Endothelial cell (in vitro differentiated cells): ENCODE measurements around the gene ATP8B2. TPM values are rescaled to one million over a fixed set of nuclear protein-coding genes. Genes with fewer than 3 reads are reported as not detected.
"Not testable (repeated sequence)": the region's sequence is repeated elsewhere in the genome, so short reads cannot be mapped to it uniquely, and the experiment has no call there.

ENCODE experiments used
- DNase-seq: peaks from one replicate; pipeline ENCODE4 v3.0.0; 2021; ENCODE audit warnings: low spot score
- H3K27ac Mint-ChIP-seq: one replicate; pipeline ENCODE4 v1.8.0; 2021; ENCODE audit warnings: mixed read lengths, inconsistent platforms; ENCODE audit not compliant: unreplicated experiment
- H3K27me3 Mint-ChIP-seq: one replicate; pipeline ENCODE4 v1.8.0; 2021; ENCODE audit warnings: mild to moderate bottlenecking, moderate library complexity, mixed read lengths, inconsistent platforms; ENCODE audit not compliant: unreplicated experiment
- H3K36me3 Mint-ChIP-seq: one replicate; pipeline ENCODE4 v1.8.0; 2021; ENCODE audit warnings: mild to moderate bottlenecking, low read depth, mixed read lengths, inconsistent platforms; ENCODE audit not compliant: unreplicated experiment
- H3K4me1 Mint-ChIP-seq: one replicate; pipeline ENCODE4 v1.8.0; 2021; ENCODE audit warnings: mild to moderate bottlenecking, mixed read lengths, inconsistent platforms; ENCODE audit not compliant: unreplicated experiment
- H3K4me3 Mint-ChIP-seq: one replicate; pipeline ENCODE4 v1.8.0; 2021; ENCODE audit warnings: mild to moderate bottlenecking, mixed read lengths, inconsistent platforms; ENCODE audit not compliant: unreplicated experiment
- H3K9me3 Mint-ChIP-seq: one replicate; pipeline ENCODE4 v1.8.0; 2021; ENCODE audit warnings: mixed read lengths, inconsistent platforms; ENCODE audit not compliant: unreplicated experiment
- CTCF ChIP-seq: fragments of 200-600 bp; sonication (generic); IDR thresholded peaks from one replicate; pipeline ENCODE4 v1.5.0; 2021; ENCODE audit warnings: antibody characterized with exemption; ENCODE audit not compliant: unreplicated experiment
- long read RNA-seq: library from polyadenylated mRNA; unstranded; transcript quantifications from one replicate; pipeline ENCODE4 v2.0.0, GENCODE V29; 2020; ENCODE audit not compliant: unreplicated experiment
- total RNA-seq: library from RNA; stranded (reverse); fragmentation: NEBNext Ultra II Directional; extraction: Animal tissue kit (Norgen Biotek cat#: 25700); gene quantifications from one replicate; pipeline ENCODE4 v1.2.1, GENCODE V29; 2021; ENCODE audit not compliant: unreplicated experiment

ATP8B2 gene
- 58.1 TPM for total RNA-seq
- long read RNA-seq: 0 reads

- peak; percentile 86 for DNase-seq
These were observed at the start of gene ATP8B2 for GRCh38 chr1:154324669-154325582. ATP8B2 (plus strand) TSS chr1:154325525; CDS start chr1:154328142, 2,617 bp downstream.

GRCh38 chr1:154276797-154277196 is 48.5 kb upstream of the ATP8B2 start:
- H3K9me3 Mint-ChIP-seq: no peaks in the 10 kb centered on the region
- H3K4me1 Mint-ChIP-seq: peaks cover 25% of the 10 kb centered on the region
- H3K4me3 Mint-ChIP-seq: no peak overlapping the region
- H3K27ac Mint-ChIP-seq: no peak overlapping the region
- no peak for DNase-seq
- H3K27me3 Mint-ChIP-seq: peaks cover 2% of the 10 kb centered on the region
- peak; percentile 21 for TF ChIP-seq CTCF
- peaks cover 5% of the 10 kb centered on the region for H3K36me3 Mint-ChIP-seq

More at GRCh38 chr1:154324669-154325582, at the start of gene ATP8B2:
- Mint-ChIP-seq H3K4me3 (peak within 1 kb of the TSS; percentile 96), H3K4me1 (peaks cover 41% of the 10 kb centered on the region), H3K27ac (peak within 1 kb of the TSS; percentile 84), H3K9me3 (no peaks in the 10 kb centered on the region), H3K27me3 (peaks cover 11% of the 10 kb centered on the region), H3K36me3 (peaks cover 4% of the 10 kb centered on the region)
- TF ChIP-seq CTCF: peak; percentile 97

- not testable (repeated sequence) for DNase-seq, H3K27ac Mint-ChIP-seq, H3K27me3 Mint-ChIP-seq, H3K36me3 Mint-ChIP-seq, H3K4me1 Mint-ChIP-seq, H3K4me3 Mint-ChIP-seq, H3K9me3 Mint-ChIP-seq
These were observed 37.7 kb upstream of the ATP8B2 start for GRCh38 chr1:154287591-154287990.

- no peak overlapping the region for H3K27ac Mint-ChIP-seq
These were observed 36.7 kb upstream of the ATP8B2 start for GRCh38 chr1:154288661-154289060.

GRCh38 chr1:154290921-154291320 is 34.4 kb upstream of the ATP8B2 start:
- peaks cover 13% of the 10 kb centered on the region for H3K36me3 Mint-ChIP-seq
- no peak overlapping the region for H3K4me3 Mint-ChIP-seq
- H3K4me1 Mint-ChIP-seq: no peaks in the 10 kb centered on the region
- TF ChIP-seq CTCF: no peak
- H3K27me3 Mint-ChIP-seq: peaks cover 2% of the 10 kb centered on the region
- no peak for DNase-seq
- no peak overlapping the region for H3K27ac Mint-ChIP-seq
- H3K9me3 Mint-ChIP-seq: peaks cover 12% of the 10 kb centered on the region

More at GRCh38 chr1:154288661-154289060, 36.7 kb upstream of the ATP8B2 start:
- Mint-ChIP-seq H3K4me1 (no peaks in the 10 kb centered on the region), H3K36me3 (peaks cover 5% of the 10 kb centered on the region), H3K4me3 (no peak overlapping the region), H3K9me3 (peaks cover 5% of the 10 kb centered on the region), H3K27me3 (peaks cover 2% of the 10 kb centered on the region)
- TF ChIP-seq CTCF: no peak
- no peak for DNase-seq
